ENCODE results near the gene C11orf91.
"Not testable (repeated sequence)": the region's sequence is repeated elsewhere in the genome, so short reads cannot be mapped to it uniquely, and the experiment has no call there.

The C11orf91 gene

GRCh38 chr11:33669598-33670249 is 30.9 kb downstream of the C11orf91 start:
- DNase-seq (ENCODE audit: low spot score), result no peak

- DNase-seq (ENCODE audit: low spot score), result no peak
Observed at GRCh38 chr11:33668951-33669596, 31.6 kb downstream of the C11orf91 start.

- DNase-seq (ENCODE audit: low spot score), result no peak
Observed at GRCh38 chr11:33668468-33668825, 32.2 kb downstream of the C11orf91 start.

- no peak for DNase-seq (ENCODE audit: low spot score)
Observed at GRCh38 chr11:33667819-33668467, 32.7 kb downstream of the C11orf91 start.

GRCh38 chr11:33665350-33666106 is 35.1 kb downstream of the C11orf91 start:
- DNase-seq (ENCODE audit: low spot score), result no peak

GRCh38 chr11:33664827-33665226 is 35.8 kb downstream of the C11orf91 start:
- DNase-seq (ENCODE audit: low spot score), result no peak

- no peak for DNase-seq (ENCODE audit: low spot score)
Observed at GRCh38 chr11:33664166-33664565, 36.5 kb downstream of the C11orf91 start.

- DNase-seq (ENCODE audit: low spot score), result no peak
Observed at GRCh38 chr11:33663121-33663520, 37.5 kb downstream of the C11orf91 start.

- not testable (repeated sequence) for DNase-seq (ENCODE audit: low spot score)
Observed at GRCh38 chr11:33661526-33661925, 39.1 kb downstream of the C11orf91 start.

- DNase-seq (ENCODE audit: low spot score), result no peak
Observed at GRCh38 chr11:33660962-33661361, 39.7 kb downstream of the C11orf91 start.

GRCh38 chr11:33659370-33660139 is 41.1 kb downstream of the C11orf91 start:
- DNase-seq (ENCODE audit: low spot score), result no peak

- no peak for DNase-seq (ENCODE audit: low spot score)
Observed at GRCh38 chr11:33658195-33658900, 42.3 kb downstream of the C11orf91 start.

GRCh38 chr11:33657757-33658156 is 42.9 kb downstream of the C11orf91 start:
- DNase-seq (ENCODE audit: low spot score), result no peak

GRCh38 chr11:33656768-33657167 is 43.9 kb downstream of the C11orf91 start:
- no peak for DNase-seq (ENCODE audit: low spot score)

GRCh38 chr11:33655842-33656600 is 44.6 kb downstream of the C11orf91 start:
- DNase-seq (ENCODE audit: low spot score), result no peak

GRCh38 chr11:33654594-33654993 is 46.0 kb downstream of the C11orf91 start:
- no peak for DNase-seq (ENCODE audit: low spot score)

- DNase-seq (ENCODE audit: low spot score), result no peak
Observed at GRCh38 chr11:33652930-33653329, 47.7 kb downstream of the C11orf91 start.

- DNase-seq (ENCODE audit: low spot score), result no peak
Observed at GRCh38 chr11:33652431-33652830, 48.2 kb downstream of the C11orf91 start.

GRCh38 chr11:33651990-33652389 is 48.6 kb downstream of the C11orf91 start:
- DNase-seq (ENCODE audit: low spot score), result no peak

GRCh38 chr11:33651555-33651954 is 49.1 kb downstream of the C11orf91 start:
- DNase-seq (ENCODE audit: low spot score), result no peak
